Measurements from ENCODE around the gene REG3A.

GRCh38 chr2:79116997-79117928 is 42.3 kb downstream of the REG3A start:
- no peak for TF ChIP-seq SP4 (IDR thresholded peaks at IDR 0.05; ENCODE audit: low read length)
- TF ChIP-seq HDAC2 (IDR thresholded peaks at IDR 0.05; ENCODE audit: borderline replicate concordance in 1 of 2, low read depth in 2 of 2, low read length in 2 of 2) = no peak
- TF ChIP-seq MAX (IDR thresholded peaks at IDR 0.05) = no peak
- no peak for TF ChIP-seq POLR2A (IDR thresholded peaks at IDR 0.05; ENCODE audit: control extremely low read depth in 1 of 2, low read depth in 2 of 2, low read length in 2 of 2)
- TF ChIP-seq RFX5 (IDR thresholded peaks at IDR 0.05; ENCODE audit: borderline replicate concordance, low read depth, low read length) = no peak
- no peak for TF ChIP-seq KDM1A (IDR thresholded peaks at IDR 0.05; ENCODE audit: borderline replicate concordance, low read length)
- TF ChIP-seq, protein P1, sequence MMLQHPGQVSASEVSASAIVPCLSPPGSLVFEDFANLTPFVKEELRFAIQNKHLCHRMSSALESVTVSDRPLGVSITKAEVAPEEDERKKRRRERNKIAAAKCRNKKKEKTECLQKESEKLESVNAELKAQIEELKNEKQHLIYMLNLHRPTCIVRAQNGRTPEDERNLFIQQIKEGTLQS (IDR thresholded peaks at IDR 0.05; ENCODE audit: insufficient read depth, low read depth, low read length) = no peak
- TF ChIP-seq POLR2AphosphoS5 (IDR thresholded peaks at IDR 0.05; ENCODE audit: low read depth, low read length) = no peak

Data from H1 (cell line).